Measurements from ENCODE around the gene COPZ1.

COPZ1 gene

DNA sequence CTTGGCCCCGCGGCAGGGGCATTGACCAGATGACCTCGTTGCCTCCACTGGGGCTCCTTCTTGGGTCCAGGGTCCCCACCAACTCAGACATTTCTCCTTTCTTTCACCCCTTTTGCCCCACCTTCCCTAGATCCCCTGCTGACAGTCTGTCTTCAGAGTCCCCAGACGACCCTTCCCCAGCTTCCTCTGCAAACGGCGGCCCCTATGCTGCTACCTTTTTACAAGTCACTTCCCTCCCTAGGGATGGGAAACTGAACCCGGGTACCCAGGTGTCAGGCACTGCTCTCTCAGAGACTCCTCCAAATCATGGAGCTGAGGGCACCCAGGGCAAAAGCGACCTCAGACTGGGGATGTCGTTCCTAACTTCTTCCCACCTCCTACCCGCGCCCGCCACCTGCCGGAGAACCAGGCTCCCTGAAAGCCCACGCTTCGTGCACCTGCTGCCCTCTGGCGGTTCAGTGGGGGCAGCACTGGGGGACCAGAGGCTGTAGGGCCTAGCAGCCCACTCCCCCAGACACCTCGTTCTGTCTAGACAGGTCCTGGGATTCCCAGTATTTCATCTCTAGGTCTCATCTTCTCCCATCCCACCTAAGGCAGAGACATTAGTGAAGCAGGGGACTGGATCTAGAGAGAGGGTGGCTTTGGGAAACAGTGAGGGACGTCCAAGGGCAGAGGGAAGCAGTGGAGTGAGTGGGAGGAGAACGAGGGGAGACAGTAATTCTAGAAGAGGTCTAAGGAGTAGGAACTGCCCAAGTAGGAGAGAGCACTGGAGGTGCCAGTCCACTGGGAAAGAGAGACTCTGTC, 54.7 kb downstream of the COPZ1 start:
- FAIRE-seq = no peak

DNA sequence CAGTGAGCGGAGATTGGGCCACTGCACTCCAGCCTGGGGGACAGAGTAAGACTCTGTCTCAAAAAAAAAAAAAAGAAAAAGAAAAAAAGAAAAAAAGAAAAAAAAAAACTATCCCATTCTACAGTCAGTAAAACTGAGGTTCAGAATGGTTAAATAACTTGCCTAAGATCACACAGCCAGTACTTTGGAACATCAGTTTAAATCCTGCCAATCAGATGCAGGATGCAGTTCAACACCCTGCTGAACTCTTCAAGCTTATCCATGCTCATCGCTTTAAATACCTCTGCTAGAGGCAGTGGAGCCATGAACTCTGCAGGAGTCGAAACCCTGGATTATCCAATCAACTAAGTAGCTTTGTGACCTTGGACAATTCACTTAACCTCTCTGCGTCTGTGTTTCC, 56.2 kb downstream of the COPZ1 start:
- FAIRE-seq = no peak

DNA sequence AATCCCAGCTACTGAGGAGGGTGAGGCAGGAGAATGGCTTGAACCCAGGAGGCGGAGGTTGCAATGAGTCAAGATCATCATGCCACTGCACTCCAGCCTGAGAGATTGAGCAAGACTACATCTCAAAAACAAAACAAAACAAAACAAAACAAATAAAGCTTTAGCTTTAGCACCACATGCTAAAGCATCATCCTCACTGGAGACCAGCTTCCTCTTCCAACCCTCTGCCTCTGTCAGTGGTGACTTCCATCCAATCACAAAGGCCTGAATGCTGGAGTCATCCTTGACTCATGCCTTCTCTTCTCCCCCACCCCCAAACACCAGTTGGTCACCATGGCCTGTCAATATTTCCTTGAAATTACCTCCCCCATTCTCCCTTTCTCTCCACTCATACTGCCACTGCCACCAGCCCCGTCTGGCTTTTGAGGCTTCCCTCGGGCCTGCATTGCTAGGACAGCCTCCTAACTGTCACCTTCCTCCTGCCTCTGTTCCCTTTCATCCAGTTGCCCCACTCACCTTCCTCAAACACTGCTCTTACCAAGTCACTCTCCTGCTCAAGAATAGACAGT, 58.2 kb downstream of the COPZ1 start:
- FAIRE-seq = no peak

DNA sequence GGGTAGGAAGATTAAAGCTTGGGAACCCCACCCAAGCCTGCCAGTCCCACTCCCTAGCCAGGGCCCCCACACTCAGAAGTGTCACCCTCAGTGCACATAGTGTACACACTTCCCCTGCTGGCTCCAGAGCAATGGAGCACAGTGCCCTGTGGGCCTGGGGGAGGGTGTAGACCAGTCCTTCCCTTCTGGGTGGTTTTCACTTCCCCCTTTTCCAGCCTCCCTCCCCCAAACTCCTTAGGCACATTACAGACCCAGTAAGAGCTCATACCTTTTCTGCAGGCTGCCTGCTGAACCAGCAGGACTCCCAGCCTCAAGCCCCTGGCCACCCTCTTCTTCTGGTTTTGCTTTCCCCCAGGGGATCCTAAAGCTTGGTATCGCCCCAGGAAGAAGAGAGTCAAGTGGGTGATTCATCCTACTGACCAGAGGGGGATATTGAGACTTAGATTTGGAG, 59.7 kb downstream of the COPZ1 start, which contains the start of gene ZNF385A:
Gene ZNF385A, minus strand, starts transcription at position 143 of the 451 bp plus-strand sequence. CDS start 219 bp downstream, outside the sequence.
- no peak for FAIRE-seq

DNA sequence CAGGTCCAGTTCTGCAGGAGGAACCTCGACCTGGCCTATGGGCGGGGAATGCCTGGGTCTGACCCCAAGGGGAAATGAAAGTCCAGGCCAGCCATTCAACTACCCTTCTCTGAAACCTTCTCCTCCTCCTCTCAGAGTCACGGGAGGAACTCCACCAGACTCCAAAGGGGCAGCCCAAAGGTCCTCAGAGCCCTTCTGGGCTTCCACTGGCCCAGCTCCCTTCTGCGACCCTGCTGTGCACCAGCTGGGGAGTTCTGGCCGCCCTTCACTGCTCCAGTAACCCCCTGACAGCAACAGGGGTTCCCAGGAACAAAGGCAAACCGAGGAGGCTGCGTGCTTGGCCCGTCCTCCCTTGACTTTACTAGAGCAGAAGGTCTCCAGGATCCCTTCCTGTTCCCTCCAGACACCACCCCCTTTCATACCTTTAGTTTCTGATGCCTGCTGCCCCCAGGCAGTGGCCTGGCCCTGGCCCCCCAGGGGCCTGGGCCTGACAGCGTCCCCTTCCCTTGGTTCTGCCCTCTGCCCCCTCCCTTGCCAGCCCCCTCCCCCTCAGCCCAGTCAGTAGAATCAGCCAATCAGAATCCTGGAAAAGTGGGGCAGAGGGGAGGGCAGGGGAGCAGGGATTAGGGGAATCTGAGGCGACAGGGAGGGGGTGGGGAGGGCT, 60.5 kb downstream of the COPZ1 start:
- no peak for FAIRE-seq

DNA sequence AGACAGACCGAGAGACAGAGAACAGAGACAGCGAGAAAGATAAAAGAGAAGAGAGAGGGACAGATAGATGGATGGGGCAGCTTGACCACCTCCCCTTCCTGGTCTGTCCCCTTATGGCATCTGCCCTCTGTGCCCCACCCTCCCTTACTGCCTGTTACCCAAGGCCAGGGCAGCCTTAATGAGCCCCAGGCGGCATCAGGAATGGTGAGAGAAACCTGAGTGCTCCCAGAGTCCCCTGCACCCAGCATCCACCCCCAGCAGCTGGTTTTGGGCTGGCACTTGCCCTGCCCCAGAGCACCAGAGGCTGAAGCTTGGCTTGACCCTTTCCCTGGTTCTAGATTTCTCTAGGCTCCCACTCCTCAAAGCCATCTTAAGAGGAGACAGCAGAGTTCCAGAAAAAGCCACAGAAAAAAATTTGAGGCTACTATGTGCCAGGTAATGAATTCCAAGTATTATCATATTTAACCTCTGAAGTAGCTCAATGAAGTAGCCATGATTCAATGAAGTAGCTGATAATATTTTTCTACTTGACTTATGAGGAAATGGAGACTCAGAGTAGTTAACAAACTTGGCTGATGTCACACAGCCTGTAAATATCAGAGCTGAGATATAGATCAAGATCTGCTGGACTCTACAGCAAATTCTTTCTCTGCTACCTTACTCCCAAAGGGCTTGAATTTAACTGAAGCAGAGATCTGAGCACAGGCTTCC, 61.6 kb downstream of the COPZ1 start:
- no peak for FAIRE-seq

DNA sequence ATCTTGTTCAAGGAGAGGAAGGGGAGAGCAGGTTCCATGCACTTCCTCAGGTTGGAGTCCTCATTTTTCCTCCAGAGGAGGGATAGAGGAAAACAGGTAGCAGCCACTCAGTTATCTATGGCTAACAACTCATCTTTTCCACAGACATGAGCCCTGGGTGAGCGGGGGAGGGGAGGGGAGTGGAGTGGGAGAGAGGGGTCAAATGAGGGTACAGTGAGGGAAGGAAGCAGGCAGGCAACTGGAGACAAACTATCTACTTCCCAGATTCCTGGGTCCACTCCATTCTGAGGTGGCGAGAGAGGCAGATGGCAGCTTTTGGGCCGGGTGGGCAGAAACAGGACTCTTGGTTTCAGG, 62.2 kb downstream of the COPZ1 start:
- FAIRE-seq = no peak

DNA sequence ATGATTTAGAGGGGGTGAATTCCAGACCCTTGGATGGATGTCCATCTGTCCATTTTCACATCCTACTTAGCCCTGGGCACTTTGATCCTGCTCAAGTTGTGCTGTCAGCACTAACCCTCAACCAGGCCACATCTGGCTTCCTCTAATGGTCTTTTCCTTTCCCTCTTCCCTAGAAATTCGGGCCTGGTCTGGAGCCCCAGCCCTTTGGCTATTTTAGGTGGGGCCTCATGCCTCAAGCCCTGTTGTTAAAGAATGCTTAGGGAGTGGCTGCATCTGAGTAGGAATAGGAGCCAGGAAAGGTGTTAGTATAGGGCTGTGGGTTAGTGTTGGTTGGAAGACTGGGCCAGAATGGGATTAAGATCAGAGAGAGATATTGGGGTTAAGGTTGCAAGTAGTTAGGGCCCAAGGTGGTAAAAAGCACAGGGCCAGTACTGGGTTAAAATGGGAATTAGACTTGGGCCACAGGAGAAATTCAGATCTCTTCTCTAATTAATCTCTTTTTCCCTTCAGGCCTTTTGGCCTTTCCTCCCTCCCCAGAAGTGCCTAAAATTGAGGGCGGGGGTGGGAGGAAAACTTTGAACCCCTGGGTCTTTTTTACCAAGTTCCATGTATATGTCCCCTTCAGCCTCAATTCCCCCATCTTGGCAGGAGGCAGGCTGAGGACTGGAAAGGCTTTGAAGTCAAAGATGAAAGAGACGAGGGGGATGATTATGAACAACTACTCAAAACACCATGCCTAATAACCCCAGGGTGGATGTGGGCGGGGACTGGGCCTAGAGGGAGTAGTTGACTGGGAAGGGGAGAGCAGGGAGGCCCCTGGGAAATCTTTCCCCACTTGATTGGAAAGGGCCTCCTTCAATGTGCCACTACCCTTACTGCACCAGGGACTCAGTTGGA, 63.6 kb downstream of the COPZ1 start:
- FAIRE-seq = no peak

DNA sequence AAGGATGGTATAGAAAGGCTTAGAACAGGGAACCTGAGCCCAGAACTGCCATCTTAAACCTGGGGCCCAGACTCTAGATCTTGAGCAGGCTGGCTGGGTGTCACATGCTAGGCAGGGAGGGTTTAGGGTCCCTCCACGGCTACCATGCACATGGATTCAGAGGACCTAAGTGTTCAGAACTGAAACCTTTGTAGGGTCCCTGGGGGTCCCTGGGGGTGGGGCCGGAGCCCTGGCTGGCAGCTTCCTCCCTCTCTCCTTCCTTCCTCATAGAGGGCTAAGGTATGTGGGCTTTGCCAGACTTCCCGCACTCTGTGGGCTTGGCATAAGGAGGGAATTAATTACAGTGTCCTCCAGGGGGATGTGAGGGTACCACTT, 64.2 kb downstream of the COPZ1 start:
- no peak for FAIRE-seq

DNA sequence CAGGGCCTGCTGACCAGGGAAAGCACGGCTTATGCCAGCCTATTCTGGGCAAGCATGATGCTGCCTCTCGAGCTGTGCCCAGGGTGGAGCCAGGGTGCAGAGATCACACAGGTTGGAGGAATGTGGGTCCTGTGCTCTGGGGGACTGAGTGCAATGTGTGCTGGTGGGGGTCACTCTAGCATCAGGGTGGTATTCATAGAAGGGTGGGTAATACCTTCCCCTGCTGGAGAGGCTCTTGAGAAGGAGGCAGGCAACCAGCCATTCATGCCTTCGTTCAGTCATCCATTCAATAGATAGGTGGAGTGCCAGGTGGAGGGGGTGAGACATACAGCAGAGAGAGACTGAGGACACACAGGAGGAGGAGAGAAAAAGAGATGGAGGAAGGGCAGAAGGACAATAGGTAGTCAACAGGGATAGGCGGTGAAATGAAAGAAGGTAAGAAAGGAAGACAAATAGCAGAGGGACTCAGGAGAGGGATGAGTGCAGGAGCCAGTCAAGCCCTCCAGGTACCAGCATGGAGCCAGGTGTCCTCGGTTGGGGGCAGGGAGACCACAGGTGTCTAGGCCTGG, 64.8 kb downstream of the COPZ1 start:
- no peak for FAIRE-seq

DNA sequence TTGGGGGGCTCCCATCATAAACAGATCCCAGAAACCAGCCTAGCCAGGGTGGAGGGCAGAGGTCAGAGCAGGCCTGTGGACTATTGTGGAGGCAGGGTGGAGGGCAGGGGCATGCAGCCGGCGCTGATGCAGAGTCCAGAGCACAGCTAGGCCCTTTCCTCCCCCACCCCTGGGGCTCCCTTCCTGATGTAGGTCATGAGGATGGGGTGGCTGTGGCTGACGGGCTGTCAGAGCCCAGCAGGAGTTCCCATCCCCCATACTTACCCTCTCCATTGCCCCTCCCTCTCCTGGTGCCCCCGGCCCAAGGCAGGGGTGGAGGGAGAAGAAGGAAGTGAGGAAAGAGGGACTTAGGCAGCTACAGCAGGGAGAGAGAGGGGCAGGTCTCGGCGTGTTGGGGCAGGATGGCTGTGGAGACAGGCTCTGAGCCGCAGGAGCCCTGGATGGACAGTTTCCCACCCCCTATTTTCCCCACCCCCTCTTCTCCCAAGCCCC, 65.3 kb downstream of the COPZ1 start:
- FAIRE-seq = no peak

DNA sequence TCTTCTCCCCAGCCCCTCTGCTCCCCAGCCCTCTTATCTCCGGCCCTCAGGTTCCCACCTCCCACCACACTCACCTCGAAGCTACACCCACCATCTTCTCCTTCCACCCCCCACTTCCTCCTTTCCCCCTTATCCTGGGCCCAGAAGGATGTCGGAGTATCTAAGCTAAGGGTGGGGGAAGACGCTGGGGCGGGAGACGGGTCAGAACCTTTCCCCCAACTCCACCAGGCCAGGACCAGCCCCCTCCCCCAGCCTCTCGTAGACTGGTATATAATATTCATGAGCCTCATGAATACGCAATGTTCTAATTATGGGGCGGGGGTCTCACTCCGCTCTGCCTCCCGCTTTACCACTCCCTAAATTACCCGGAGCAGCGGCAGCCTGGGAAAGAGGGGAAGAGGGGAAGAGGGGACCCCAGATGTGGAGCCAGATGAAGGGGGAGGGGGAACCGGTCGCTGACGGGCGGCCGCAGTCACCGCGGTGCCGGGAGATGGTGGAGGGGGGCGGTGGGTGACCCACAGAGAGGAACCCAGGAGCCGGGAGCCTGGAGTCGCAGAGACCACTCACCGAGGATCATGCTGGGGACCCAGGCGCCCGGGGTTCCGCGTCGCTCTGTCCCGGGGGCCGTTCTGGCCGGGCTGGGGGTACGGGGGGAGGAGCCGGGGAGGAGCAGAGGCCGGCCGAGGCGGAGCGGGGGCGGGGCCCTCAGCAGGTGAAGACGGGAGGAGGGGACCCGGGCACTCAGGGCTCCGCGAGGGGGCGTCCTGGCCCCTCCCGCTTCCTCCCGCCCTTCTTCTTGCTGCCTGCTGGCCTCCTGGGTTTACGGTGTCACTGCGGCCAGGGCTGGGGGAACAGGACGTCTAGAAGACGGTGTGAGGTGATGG, 66.0 kb downstream of the COPZ1 start:
- FAIRE-seq = no peak

DNA sequence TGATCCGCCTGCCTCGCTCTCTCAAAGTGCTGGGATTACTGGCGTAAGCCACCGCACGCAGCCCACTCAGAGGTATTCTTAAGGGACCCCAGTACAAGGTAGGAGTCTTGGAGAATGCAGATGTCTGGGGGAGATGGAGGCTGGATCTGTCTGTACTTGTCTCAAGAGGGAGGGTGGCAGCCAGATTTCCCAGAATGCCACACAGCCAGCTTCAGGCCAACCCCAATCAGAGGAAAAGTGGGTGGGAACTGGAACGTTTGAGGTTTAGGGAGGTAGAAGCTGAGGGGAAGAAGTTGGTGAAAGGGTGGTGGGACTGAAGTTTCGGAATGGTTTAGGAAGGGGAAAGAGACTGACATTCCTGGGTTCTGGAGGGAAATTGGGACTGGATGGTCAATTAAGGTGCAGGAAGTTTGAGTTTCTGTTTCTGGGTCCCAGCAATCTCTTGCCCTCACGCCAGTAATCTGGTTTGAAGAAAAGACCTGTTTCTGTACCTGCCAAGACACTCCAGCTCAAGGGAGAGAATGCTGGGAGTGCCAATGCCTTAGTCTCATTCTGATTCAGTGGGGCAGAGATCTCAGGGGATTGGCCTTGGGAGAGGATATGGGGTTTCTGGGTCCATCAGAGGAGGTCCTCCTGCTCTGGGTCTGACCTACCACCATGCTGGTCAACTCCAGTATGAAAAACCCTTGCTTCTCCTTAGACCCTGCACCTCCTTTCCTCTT, 67.7 kb downstream of the COPZ1 start:
- FAIRE-seq = no peak

DNA sequence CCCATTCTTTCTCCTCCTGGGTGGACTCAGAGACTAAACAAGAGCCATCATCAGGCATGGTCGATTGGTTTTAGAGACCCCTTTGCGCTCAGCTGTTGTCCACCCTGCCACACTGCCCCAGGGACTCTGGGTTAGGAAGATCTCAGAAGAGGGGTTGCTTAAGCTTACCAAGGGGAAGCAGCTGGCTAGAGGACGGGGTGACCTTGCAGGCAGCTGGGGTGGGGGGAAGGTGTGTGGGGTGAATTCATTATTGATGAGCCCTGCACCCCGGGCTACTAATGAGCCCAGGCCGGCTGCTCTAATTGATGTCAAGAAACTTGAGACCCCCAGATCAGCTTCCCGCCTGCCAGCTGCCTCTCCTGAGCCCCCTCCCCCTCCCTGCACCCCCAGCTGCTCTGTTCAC, 68.3 kb downstream of the COPZ1 start:
- FAIRE-seq = no peak

DNA sequence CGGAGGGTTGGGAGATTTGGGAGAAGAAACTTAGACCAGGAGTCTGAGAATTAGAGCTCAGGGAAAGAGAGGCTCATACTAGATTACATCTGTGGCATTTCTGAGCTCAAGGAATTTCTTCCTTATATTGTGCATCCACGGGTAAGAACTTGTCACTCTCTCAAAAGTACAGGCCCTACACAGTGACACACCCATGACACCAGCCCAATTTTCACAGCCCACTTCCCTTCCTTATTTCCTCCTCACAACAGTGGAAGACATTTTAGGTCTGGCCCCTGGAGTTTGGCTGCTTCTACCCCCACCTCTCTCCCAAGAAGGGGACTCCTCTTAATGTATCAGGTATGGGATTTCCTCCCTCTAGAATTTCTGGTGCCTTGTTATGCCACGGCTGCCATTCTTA, 68.8 kb downstream of the COPZ1 start:
- no peak for FAIRE-seq

DNA sequence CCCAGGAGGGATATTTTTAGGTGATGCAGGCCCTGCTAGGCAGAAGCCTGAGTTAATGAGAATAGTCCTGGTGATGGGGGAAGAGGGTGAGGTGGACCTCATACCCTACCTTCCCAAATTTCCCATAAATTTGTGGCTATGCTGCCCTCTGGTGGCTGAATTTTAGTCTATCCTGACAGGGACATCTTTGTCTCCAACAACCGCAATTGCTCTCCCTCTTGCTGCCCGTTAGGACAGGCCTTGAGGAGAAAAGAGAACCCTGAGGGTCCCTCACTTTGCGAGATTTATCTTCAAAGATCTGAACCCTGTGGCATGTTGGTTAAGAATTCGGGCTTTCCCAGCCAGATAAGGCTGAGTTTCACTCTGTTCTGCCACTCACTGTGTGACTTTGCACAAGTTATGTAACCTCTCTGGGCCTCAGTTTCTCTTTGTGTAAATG, 69.4 kb downstream of the COPZ1 start:
- FAIRE-seq = no peak

DNA sequence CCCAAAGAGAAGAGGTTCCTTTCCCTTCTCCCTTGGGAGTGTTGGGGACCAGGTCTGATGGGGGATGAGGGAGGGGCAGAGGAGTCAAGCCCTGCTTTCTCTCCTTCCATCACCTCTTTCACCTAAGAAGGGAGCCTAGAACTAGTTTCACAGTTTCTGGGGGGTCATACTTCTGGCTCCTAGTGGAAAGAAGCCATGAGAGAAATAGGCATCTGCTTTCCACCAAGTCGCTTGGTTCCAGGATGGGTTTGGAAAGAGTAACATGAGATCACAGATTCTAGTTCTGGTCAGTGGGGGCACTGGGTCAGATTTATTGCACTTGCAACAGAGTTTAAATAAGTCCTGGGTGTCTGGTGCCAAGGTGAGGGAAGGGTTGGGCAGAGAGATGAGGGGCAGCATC, 70.1 kb downstream of the COPZ1 start:
- no peak for FAIRE-seq

DNA sequence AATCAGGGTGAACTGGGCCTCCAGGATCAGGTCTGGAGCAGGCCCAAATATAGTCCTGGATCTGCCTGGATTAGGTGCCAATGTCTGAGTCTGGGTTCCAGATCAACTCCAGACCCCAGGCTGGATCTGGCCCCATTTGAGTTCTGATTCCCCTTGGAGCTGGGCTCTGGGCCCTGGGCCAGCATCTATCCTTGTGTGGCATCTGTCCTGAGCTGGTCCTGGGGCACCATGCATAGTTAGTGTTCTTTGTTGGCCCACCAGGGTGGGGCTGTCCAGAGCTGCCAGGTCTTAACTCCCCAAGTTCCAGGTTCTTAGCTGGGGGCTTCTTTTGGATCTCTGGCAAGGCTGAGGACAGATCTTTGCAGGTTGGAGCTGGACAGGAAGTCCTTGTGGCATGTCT, 70.6 kb downstream of the COPZ1 start:
- no peak for FAIRE-seq

DNA sequence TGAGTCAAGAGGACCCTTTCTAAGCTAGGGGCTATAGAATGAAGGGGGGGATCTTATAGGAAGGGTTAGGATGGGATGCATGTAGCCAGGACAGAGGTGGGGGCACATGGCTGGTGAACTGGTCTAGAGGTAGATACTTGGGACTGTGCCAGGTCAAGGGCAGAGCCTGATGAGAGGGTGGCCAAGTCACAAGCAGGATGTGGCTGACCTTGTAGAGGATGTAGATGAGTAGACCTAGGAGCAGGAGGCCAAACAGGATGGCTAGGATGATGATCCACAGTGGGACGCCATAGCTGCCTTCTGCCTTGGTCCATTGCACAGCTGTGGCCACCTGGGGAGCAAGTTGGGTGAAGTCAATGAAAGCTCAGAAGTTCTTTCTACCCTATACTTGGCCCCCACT, 72.2 kb downstream of the COPZ1 start:
- no peak for FAIRE-seq

DNA sequence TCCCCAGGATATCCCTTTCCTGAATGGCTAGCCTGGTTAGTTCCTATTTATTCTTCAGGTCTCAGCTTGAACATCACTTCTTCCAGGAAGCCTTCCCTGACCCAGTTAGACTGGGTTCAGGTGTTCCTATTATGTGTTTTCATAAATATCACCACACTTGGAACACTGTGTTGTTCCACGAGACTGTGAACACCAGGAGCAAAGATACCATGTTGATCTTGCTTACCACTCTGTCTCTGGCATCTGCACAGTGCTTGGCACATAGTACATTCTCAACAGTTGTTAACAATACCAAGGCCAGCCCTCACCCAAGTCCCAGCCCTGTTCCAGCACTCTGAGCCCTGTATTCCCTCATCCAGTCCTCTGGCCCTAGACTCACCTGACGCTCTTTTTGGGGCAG, 73.3 kb downstream of the COPZ1 start:
- FAIRE-seq = no peak

Measured in endometrium (tissue), 2 donors.